HG02678 (cell line): Measurements from ENCODE around the gene TBC1D10A.

Source experiments
- ATAC-seq: cut with Tn5 transposase; IDR thresholded peaks from one replicate; pipeline ENCODE4 v1.9.1; 2021; ENCODE audit warnings: mild to moderate bottlenecking, moderate library complexity; ENCODE audit not compliant: unreplicated experiment

Gene TBC1D10A

GRCh38 chr22:30326706-30327362, at the start of gene TBC1D10A:
TSS of gene TBC1D10A (minus strand) at chr22:30326941. CDS start at chr22:30326881, 60 bp downstream.
- peak; percentile 89 for ATAC-seq

- ATAC-seq: no peak
Measured at GRCh38 chr22:30375312-30375849, 48.6 kb upstream of the TBC1D10A start.

GRCh38 chr22:30373331-30374325, 46.9 kb upstream of the TBC1D10A start:
- ATAC-seq: no peak

- no peak for ATAC-seq
Measured at GRCh38 chr22:30372915-30373314, 46.2 kb upstream of the TBC1D10A start.

GRCh38 chr22:30371981-30372380, 45.2 kb upstream of the TBC1D10A start:
- ATAC-seq: no peak

GRCh38 chr22:30371321-30371720, 44.6 kb upstream of the TBC1D10A start:
- no peak for ATAC-seq

GRCh38 chr22:30370641-30371230, 44.0 kb upstream of the TBC1D10A start:
- ATAC-seq: no peak

- no peak for ATAC-seq
Measured at GRCh38 chr22:30368420-30368819, 41.7 kb upstream of the TBC1D10A start.

- no peak for ATAC-seq
Measured at GRCh38 chr22:30365891-30366290, 39.1 kb upstream of the TBC1D10A start.

- ATAC-seq: no peak
Measured at GRCh38 chr22:30362651-30363281, 36.0 kb upstream of the TBC1D10A start.

- ATAC-seq: no peak
Measured at GRCh38 chr22:30361916-30362650, 35.3 kb upstream of the TBC1D10A start.

GRCh38 chr22:30358541-30358940, 31.8 kb upstream of the TBC1D10A start:
- ATAC-seq: no peak

- ATAC-seq: no peak
Measured at GRCh38 chr22:30357650-30358215, 31.0 kb upstream of the TBC1D10A start.

- ATAC-seq: no peak
Measured at GRCh38 chr22:30357236-30357570, 30.5 kb upstream of the TBC1D10A start.

- peak; percentile 96 for ATAC-seq
Measured at GRCh38 chr22:30356449-30357235, 29.9 kb upstream of the TBC1D10A start, which contains the start of the genes CCDC157 and SF3A1. TSS of gene CCDC157 (plus strand) at chr22:30357007. CDS start at chr22:30366001, 8,994 bp downstream. TSS of gene SF3A1 (minus strand) at chr22:30356894. CDS start at chr22:30356792, 102 bp downstream.

GRCh38 chr22:30354644-30355043, 27.9 kb upstream of the TBC1D10A start:
- no peak for ATAC-seq

GRCh38 chr22:30351226-30351625, 24.5 kb upstream of the TBC1D10A start:
- no peak for ATAC-seq

GRCh38 chr22:30348809-30349208, 22.1 kb upstream of the TBC1D10A start:
- no peak for ATAC-seq

GRCh38 chr22:30348404-30348803, 21.7 kb upstream of the TBC1D10A start:
- ATAC-seq: no peak
